HG03460 (cell line): ENCODE measurements around the gene PBLD.
A peak's percentile ranks its signal among the peaks of the same experiment; 100 is the strongest.
"Not testable (repeated sequence)": the region's sequence is repeated elsewhere in the genome, so short reads cannot be mapped to it uniquely, and the experiment has no call there.

Source experiments
- ATAC-seq: cut with Tn5 transposase; IDR thresholded peaks from one replicate; pipeline ENCODE4 v1.9.1; 2021; ENCODE audit not compliant: unreplicated experiment

Gene PBLD

GRCh38 chr10:68331455-68332258, 1.1 kb downstream of the PBLD start, which contains the start of gene HNRNPH3:
TSS of gene HNRNPH3 (plus strand) at chr10:68332064. CDS start at chr10:68337222, 5,158 bp downstream.
- ATAC-seq, result peak; percentile 75

- ATAC-seq, result no peak
These were observed 1.8 kb downstream of the PBLD start for GRCh38 chr10:68330852-68331454.

DNA sequence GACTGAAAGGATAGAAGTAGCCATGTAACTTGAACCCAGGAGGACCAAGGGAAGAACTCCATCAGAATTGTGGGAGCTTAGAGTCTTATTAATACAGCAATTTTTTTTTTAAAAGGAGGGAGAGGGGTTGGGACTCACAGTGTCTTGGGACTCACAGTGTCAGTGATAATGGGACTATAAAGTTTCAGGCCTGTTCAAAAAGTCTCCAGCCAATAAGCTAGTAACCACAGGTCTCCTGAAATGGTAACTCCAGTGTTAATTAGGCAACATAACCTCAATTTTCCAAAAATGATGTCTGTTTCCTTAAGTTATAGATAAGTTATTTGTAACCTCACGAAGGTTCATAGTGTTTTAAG, 3.2 kb downstream of the PBLD start:
- no peak for ATAC-seq

DNA sequence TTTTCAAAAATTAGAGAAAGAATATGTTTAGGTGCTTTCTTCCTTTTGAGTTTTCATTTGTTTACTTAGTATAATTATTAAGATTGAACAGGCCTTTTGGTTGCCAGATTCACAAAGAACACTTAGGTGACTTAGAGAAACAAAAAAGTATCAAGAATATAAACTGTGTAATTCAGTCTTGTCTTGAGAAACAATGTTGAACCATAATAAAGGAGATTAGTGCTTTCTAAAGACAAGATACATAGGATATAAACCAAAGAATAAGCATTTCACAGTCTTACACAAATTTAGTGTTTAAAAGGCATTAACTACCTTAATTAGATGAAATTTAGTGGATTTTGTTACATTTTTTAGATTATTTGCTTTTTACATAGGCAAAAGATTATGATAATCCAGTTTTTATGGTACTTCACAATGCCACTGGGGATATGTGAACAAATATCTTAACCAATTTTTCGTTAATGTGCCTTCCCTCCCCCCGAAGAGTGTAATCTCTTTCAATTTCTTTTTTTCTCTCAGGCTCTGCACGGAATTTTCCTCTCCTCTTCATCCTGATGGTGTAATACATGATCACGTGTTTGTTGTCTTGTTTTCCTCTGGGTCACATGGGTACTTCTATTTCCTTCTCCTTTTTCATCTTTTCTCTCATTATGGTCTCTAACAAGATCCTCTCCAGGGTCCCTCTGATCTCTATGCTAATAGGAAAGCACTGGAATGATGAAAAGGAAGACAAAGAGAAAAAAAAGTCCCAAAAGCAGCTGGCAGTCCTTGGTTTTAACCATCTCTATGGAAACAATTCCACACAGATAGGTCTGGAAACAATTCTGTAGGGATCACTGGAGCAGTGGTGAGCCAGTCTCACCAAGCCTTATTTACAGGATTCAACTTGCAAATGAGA, 4.6 kb downstream of the PBLD start:
- ATAC-seq, result no peak

DNA sequence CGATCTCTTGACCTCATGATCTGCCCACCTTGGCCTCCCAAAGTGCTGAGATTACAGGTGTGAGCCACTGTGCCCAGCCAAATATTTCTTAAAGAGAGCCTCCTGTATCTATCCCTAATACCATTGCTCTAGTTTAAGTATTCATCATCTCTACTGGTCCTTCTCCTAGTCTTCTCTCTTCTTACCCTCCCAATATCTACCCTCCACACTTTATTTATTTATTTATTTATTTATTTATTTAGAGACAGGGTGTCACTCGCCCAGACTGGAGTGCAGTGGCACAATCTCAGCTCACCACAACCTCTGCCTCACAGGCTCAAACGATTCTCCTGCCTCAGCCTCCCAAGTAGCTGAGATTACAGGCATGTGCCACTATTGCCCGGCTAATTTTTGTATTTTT, 8.3 kb downstream of the PBLD start:
- ATAC-seq, result not testable (repeated sequence)

GRCh38 chr10:68318331-68319059, 14.2 kb downstream of the PBLD start:
- ATAC-seq, result no peak

DNA sequence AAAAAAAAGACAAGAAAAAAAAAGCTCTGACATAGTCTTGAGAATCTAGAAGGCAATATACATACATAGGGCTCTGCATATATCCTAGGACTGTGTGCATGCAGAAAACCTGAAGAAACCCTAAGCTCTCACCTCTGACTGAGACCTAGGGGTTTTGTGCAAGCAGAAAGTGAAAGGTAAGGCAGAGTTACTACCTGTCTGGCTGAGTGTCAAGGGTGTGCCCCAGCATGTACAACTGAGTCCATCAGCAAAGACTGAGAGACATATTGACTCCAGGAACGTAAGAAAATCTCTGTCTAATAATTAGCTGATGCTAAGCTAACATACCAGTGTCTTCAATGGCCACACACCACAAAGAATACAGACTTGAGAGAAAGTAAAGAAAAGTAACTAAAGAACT, 17.1 kb downstream of the PBLD start:
- no peak for ATAC-seq

DNA sequence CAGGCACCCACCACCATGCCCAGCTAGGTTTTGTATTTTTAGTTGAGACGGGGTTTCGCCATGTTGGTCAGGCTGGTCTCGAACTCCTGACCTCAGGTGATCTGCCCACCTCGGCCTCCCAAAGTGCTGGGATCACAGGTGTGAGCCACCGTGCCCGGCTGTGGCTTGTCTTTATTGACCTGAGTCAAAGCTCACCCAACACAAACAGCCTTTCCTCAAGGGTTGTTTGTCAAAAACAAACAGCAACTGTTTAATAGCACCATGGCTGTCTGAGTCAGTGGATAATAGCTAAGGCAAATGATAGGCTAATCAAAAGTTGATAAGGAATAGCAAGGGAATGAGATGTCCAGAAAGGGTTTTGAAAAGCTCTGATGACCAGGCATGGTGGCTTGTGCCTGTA, 17.8 kb downstream of the PBLD start:
- not testable (repeated sequence) for ATAC-seq

GRCh38 chr10:68310531-68310930, 22.2 kb downstream of the PBLD start:
- ATAC-seq, result no peak

DNA sequence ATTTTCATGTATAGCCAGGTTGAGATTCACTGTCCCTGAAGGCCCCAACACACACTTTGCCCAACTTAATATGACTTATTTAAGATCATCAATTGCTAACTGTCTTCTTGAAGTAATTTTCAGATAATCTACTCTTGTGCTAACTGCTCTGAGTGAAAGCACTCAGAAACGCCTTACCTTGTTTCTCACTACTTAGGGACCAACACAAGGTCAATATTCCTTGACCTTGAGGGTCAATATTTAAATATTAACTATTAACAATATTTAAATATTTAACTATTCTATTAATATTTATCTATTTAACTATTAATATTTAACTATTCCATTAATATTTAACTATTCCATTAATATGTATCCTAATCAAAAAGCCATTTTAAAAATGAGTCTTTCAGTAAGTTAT, 26.9 kb downstream of the PBLD start:
- ATAC-seq, result no peak

GRCh38 chr10:68303849-68304412, 28.8 kb downstream of the PBLD start:
- no peak for ATAC-seq

GRCh38 chr10:68302871-68303270, 29.9 kb downstream of the PBLD start:
- ATAC-seq, result no peak

- no peak for ATAC-seq
These were observed 30.3 kb downstream of the PBLD start for GRCh38 chr10:68302503-68302823.

DNA sequence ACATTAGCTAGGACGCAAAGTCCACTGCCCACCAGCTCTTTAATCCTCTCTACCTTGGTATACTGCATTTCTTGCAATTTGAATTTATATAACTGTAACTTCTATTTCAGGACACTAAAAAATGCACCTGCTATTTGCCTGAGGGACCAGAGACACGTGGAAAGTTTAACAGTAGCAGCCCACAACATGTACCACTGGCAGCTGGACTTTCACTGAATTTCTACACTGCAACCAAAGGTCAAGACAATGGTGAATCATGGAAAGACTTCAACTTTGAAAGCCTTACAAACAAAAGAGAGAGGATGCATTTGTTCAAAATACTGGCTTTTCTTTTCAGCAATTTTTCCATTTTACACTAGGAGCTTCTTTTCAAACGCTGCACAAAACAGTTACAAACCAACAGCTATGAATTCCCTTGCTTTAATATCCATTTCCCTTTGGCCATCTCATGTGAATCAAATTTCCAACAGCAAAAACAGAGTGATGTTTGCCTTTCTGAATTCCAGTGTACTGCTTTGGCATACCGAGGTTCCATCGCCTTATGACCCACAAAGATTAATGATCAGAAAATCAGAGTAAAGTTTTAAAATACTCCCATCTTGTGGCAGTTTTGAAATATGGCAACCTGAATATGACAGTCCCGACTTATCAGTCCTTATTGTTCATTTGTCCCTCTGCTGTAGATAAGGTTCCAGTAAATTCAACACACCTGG, 30.8 kb downstream of the PBLD start:
- peak; percentile 55 for ATAC-seq

GRCh38 chr10:68301301-68301700, 31.4 kb downstream of the PBLD start:
- ATAC-seq, result no peak

DNA sequence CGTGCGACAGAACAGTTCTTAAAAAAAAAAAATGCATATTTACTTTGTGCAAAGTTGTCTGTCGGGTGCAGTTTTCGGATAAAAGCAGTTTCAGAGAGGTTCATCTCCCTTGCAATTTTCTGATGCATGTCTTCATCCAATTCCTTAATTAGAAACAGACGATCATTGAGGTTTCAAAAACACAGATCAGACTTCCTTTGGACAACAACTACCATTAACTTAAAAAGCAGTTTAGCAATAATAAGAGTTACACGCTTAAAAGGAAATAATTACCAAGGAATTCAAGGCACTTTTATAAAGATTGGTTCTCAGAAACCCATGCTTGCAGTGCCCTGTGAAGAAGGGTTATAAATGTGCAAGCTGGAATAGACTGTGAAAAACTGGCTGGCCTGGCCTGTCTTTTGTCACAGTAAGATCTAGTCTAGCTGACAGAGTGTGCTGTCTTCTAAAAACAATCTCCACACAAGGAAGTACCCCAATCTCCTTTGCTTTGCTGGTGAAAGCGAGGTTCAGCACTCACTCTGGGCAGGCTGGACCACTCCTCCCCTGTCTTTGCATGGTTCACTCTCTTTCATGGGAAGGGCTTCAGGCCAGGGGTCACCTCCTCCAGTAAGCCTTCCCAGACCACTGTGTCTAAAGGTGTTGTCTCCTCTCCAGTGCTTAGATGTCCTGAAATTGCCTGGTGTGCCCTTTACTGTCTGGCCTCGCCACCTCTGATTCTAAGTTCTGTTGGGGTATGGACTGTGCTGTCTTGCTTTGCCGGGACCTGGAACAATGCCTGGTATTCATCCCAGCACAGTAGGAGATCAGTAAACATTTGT, 35.7 kb downstream of the PBLD start:
- no peak for ATAC-seq

GRCh38 chr10:68290736-68291135, 42.0 kb downstream of the PBLD start:
- ATAC-seq, result no peak

- ATAC-seq, result no peak
These were observed 44.0 kb downstream of the PBLD start for GRCh38 chr10:68288717-68289116.
